Adrenal gland (tissue), 5 donors: Measurements from ENCODE around the gene PRDM16.

Experiments
- CTCF ChIP-seq, 6 experiments: fragments of 450-650 bp in 4 of 6; fragments of 200-600 bp in 2 of 6; sonication (generic) in 1 of 6; IDR thresholded peaks; 1 replicate in 5 of 6; 2 replicates in 1 of 6; pipeline versions ENCODE4 v1.5.1 to v1.8.0; 2016 to 2021; ENCODE audit warnings: antibody characterized with exemption in 6 of 6, mild to moderate bottlenecking in 2 of 6, moderate library complexity in 1 of 6
- POLR2A ChIP-seq, 2 donors: fragments of 450-650 bp; IDR thresholded peaks; one replicate each; pipeline ENCODE4 v1.6.1; 2017; ENCODE audit warnings: antibody characterized with exemption in 2 of 2, mild to moderate bottlenecking in 2 of 2, moderate library complexity in 1 of 2
- donor health status: DM: no; HTN: no; CAD: no.

- TF ChIP-seq CTCF (IDR thresholded peaks at IDR 0.05) (no peak), POLR2A (IDR thresholded peaks at IDR 0.05) (no peak)
These were observed 135.7 kb downstream of the PRDM16 start for GRCh38 chr1:3204725-3205124.
